Right atrium auricular region (tissue), 2 donors: ENCODE results near the gene EXOSC3. TPM values are rescaled to one million over a fixed set of nuclear protein-coding genes. Genes with fewer than 3 reads are reported as not detected.
"Not testable (repeated sequence)": the region's sequence is repeated elsewhere in the genome, so short reads cannot be mapped to it uniquely, and the experiment has no call there.

Source experiments
- DNase-seq: peaks from one replicate; pipeline ENCODE4 v3.0.0-alpha.2; 2019; ENCODE audit warnings: low spot score
- H3K27ac ChIP-seq, 2 donors: fragments of 200-600 bp; sonication (generic); 1 replicate in 1 of 2; 2 replicates in 1 of 2; pipeline ENCODE4 v1.5.1; 2016 to 2019
- H3K27me3 ChIP-seq, 2 donors: fragments of 200-600 bp; sonication (generic); one replicate each; pipeline versions ENCODE4 v1.5.1 to v1.6.0; 2017 to 2019
- H3K36me3 ChIP-seq: fragments of 200-600 bp; sonication (generic); one replicate; pipeline ENCODE4 v1.5.1; 2016
- H3K4me1 ChIP-seq, 2 donors: fragments of 200-600 bp; sonication (generic); one replicate each; pipeline versions ENCODE4 v1.5.1 to v1.6.0; 2017 to 2019
- H3K4me3 ChIP-seq, 2 donors: fragments of 200-600 bp; sonication (generic); 1 replicate in 1 of 2; 2 replicates in 1 of 2; pipeline ENCODE4 v1.5.1; 2017 to 2019; ENCODE audit warnings: mild to moderate bottlenecking in 1 of 2, moderate library complexity in 1 of 2
- H3K9me3 ChIP-seq, 2 donors: fragments of 200-600 bp; sonication (generic); one replicate each; pipeline ENCODE4 v1.5.1; 2019
- total RNA-seq, 2 donors: library from RNA; depleted of rRNA; stranded (reverse); fragments of >200 nt; gene quantifications; one replicate each; pipeline ENCODE4 v1.1.0, GENCODE V29; 2016
- TF ChIP-seq, protein P1 (sequence below), 2 donors: fragments of 200-600 bp; sonication (generic); IDR thresholded peaks; one replicate each; pipeline ENCODE4 v1.5.1; 2019; ENCODE audit warnings: antibody characterized with exemption in 2 of 2

EXOSC3 gene
- total RNA-seq, 2 donors from 2014 or later = 14.1 to 16.9 TPM

- Histone ChIP-seq H3K4me1 (no peaks in the 10 kb centered on the region), H3K36me3 (peaks cover 5% of the 10 kb centered on the region), H3K9me3 (no peaks in the 10 kb centered on the region), H3K4me3 (no peak overlapping the region), H3K27me3 (no peaks in the 10 kb centered on the region), H3K27ac (no peak overlapping the region)
- TF ChIP-seq, protein P1, sequence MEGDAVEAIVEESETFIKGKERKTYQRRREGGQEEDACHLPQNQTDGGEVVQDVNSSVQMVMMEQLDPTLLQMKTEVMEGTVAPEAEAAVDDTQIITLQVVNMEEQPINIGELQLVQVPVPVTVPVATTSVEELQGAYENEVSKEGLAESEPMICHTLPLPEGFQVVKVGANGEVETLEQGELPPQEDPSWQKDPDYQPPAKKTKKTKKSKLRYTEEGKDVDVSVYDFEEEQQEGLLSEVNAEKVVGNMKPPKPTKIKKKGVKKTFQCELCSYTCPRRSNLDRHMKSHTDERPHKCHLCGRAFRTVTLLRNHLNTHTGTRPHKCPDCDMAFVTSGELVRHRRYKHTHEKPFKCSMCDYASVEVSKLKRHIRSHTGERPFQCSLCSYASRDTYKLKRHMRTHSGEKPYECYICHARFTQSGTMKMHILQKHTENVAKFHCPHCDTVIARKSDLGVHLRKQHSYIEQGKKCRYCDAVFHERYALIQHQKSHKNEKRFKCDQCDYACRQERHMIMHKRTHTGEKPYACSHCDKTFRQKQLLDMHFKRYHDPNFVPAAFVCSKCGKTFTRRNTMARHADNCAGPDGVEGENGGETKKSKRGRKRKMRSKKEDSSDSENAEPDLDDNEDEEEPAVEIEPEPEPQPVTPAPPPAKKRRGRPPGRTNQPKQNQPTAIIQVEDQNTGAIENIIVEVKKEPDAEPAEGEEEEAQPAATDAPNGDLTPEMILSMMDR (IDR thresholded peaks at IDR 0.05) = no peak
- DNase-seq = no peak
Measured at GRCh38 chr9:37761511-37761910, 23.4 kb downstream of the EXOSC3 start.

DNA sequence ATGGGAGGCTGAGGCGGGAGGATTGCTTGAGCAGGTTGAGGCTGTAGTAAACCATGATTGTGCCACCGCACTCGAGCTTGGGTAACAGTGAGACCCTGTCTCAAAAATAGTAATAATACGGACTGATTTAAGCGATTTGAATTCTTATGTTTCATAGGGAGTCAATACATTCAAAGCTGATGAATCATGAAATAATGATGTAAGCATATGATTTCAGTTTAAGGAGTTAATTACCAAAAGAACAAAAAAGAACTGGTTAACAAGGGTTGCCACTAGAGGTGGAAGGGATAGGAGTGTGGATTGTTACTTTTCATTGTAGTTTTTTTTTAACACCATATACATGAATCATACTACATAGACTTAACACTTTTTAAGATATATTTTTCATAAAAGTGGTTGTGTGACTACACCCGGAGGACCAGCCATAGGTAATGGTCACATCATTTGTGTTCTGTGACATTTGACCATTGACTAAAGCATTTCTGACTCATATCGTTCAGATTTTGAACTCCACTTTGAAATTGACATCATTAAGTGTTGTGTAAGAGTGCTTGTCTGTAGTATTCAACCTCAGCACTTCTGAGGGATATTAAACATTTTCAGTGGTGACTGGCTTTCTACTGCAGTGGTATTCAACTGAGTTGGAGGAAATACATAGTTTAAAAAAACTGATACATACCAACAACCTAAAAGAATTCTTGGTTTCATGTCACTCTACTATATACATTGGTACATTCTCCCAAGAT is 24.3 kb downstream of the EXOSC3 start:
- TF ChIP-seq, protein P1 (IDR thresholded peaks at IDR 0.05) = no peak
- H3K27me3 ChIP-seq = no peaks in the 10 kb centered on the region
- H3K36me3 ChIP-seq = peaks cover 5% of the 10 kb centered on the region
- H3K27ac ChIP-seq = no peak overlapping the region
- no peak for DNase-seq
- no peak overlapping the region for H3K4me3 ChIP-seq
- H3K4me1 ChIP-seq = no peaks in the 10 kb centered on the region
- no peaks in the 10 kb centered on the region for H3K9me3 ChIP-seq

GRCh38 chr9:37758747-37759146 is 26.1 kb downstream of the EXOSC3 start:
- Histone ChIP-seq H3K27me3 (no peaks in the 10 kb centered on the region), H3K4me3 (no peak overlapping the region), H3K4me1 (peaks cover 0 to 10% of the 10 kb centered on the region in 2 donors), H3K36me3 (peaks cover 5% of the 10 kb centered on the region), H3K27ac (no peak overlapping the region), H3K9me3 (no peaks in the 10 kb centered on the region)
- TF ChIP-seq, protein P1 (IDR thresholded peaks at IDR 0.05) = no peak
- no peak for DNase-seq

DNA sequence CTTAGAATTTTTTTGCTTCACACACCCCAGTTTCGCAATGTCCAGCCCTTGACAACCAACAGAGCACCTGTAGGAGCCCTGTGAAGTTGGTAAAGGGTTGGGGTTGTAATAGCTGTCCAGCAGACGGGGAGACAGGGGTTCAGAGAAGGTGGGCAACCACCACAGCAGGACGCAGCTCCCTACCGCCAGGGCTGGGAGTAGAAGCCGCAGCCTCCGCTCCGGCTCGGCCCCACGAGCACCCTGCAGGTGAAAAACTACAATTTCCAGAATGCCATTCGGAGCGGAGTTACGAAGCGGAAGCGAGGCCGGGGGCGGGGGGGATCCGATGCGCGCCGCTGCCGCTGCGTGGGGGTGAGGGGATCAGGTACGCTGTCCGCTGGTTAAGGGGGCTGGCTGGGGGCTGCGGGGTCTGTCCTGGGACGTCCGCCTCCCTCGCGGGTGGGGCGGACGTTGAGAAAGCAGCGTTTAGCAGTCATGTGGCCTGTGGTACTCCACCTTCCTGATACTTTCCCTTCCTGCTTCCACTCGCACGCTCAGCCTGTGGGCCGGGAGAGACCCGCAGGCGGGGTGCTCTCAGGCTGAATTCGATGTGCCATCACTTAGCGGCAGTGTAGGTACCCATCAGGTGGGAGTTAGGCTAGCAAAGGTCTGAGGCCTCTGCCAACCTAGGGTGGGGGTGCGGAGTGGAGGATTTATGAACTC is 31.2 kb downstream of the EXOSC3 start, which contains the start of gene TRMT10B:
Gene TRMT10B (plus strand): TSS at position 317 of the 702 bp plus-strand sequence. CDS start 8,127 bp downstream, outside the sequence.
- no peaks in the 10 kb centered on the region for H3K36me3 ChIP-seq
- no peak for DNase-seq

DNA sequence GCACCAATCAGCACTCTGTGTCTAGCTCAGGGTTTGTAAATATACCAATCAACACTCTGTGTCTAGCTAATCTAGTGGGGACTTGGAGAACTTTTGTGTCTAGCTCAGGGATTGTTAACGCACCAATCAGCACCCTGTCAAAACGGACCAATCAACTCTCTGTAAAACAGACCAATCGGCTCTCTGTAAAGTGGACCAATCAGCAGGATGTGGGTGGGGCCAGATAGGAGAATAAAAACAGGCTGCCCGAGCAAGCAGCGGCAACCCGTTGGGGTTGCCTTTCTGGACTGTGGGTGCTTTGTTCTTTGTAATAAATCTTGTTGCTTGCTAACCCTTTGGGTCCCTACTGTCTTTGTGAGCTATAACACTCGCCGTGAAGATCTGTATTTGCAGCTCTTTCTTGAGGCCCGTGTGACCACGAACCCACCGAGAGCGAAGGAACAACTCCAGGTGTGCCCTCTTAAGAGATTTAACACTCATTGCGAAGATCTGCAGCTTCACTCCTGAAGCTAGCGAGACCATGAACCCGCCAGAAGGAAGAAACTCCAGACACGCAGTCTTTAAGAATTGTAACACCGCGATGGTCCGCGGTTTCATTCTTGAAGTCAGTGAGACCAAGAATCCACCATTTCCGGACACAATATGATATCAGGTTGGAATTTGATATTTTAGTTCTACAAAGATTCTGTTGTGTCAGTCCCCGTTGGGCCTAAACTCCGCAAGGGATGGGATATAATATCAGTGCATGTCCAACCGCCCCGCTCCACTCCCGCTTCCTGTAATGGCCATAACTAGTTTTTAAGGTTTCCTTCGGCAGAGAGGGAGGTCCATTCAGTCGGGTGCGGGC is 32.0 kb downstream of the EXOSC3 start:
- TF ChIP-seq, protein P1 (IDR thresholded peaks at IDR 0.05) = no peak
- H3K36me3 ChIP-seq = no peaks in the 10 kb centered on the region
- peak overlapping the region; percentile 77 to 86 for H3K4me3 ChIP-seq
- DNase-seq = no peak
- H3K27ac ChIP-seq = peak overlapping the region; percentile 76 to 90
- peaks cover 0 to 14% of the 10 kb centered on the region in 2 donors for H3K4me1 ChIP-seq
- H3K9me3 ChIP-seq = no peaks in the 10 kb centered on the region
- no peaks in the 10 kb centered on the region for H3K27me3 ChIP-seq

More for the DNA sequence above, 31.2 kb downstream of the EXOSC3 start, which contains the start of gene TRMT10B:
- H3K4me1 ChIP-seq = peaks cover 0 to 14% of the 10 kb centered on the region in 2 donors
- H3K9me3 ChIP-seq = no peaks in the 10 kb centered on the region
- peak within 1 kb of the TSS; percentile 76 to 90 for H3K27ac ChIP-seq
- TF ChIP-seq, protein P1 (IDR thresholded peaks at IDR 0.05) = no peak
- peak within 1 kb of the TSS; percentile 77 to 86 for H3K4me3 ChIP-seq
- H3K27me3 ChIP-seq = no peaks in the 10 kb centered on the region

DNA sequence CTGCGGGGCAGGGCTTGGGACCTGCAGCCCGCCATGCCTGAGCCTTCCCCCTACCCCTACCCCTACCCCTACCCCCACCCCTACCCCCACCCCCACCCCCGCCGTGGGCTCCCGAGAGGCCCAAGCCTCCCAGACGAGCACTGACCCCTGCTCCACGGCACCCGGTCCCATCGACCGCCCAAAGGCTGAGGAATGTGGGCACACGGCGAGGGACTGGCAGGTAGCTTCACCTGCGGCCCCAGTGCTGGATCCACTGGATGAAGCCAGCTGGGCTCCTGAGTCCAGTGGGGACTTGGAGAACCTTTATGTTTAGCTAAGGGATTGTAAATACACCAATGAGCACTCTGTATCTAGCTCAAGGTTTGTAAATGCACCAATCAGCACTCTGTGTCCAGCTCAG is 32.8 kb downstream of the EXOSC3 start:
- not testable (repeated sequence) for H3K4me3 ChIP-seq, H3K27me3 ChIP-seq, H3K27ac ChIP-seq, H3K36me3 ChIP-seq, DNase-seq, H3K9me3 ChIP-seq
- H3K4me1 ChIP-seq = peaks cover 0 to 14% of the 10 kb centered on the region in 2 donors

DNA sequence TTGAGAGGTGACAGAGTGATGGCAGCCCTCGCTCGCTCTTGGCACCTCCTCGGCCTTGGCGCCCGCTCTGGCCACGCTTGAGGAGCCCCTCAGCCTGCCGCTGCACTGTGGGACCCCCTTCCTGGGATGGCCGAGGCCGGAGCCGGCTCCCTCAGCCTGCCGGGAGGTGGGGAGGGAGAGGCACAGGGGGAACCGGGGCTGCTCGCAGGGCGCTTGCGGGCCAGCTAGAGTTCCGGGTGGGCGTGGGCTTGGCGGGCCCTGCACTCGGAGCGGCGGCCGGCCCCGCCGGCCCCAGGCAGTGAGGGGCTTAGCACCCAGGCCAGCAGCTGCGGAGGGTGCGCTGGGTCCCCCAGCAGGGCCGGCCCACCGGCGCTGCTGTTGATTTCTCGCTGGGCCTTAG is 33.2 kb downstream of the EXOSC3 start:
- not testable (repeated sequence) for H3K27me3 ChIP-seq, H3K4me3 ChIP-seq, DNase-seq, H3K36me3 ChIP-seq, H3K9me3 ChIP-seq, H3K27ac ChIP-seq
- H3K4me1 ChIP-seq = peaks cover 0 to 14% of the 10 kb centered on the region in 2 donors
